ENCODE results near the gene BAHCC1. TPM values are rescaled to one million over a fixed set of nuclear protein-coding genes. Genes with fewer than 3 reads are reported as not detected.

BAHCC1 gene
- total RNA-seq, 2 donors from 2014 or later = 12.5 to 26.3 TPM

DNA sequence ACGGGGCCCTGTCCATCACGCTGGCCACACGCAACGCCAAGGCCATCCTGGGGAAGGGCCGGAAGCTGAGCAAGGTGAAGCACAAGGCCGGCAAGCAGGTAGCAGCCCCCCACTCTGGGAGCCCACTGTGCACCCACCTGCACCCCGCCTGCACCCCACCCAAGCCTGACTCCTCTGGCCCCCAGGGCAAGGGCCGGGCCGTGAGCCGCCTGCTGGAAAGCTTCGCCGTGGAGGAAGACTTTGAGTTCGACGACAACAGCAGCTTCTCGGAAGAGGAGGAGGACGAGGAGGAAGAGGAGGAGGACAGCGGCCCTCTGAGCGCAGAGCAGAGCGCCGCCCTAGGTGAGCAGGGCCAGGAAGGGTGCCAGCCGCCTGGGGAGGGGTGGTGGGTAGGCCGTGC lies 63.4 kb downstream of the BAHCC1 start:
- Histone ChIP-seq H3K4me1 (no peaks in the 10 kb centered on the region), H3K4me3 (no peak overlapping the region), H3K27ac (no peak overlapping the region), H3K9me3 (no peaks in the 10 kb centered on the region), H3K9ac (ENCODE audit: low read depth in 2 of 2, low read length in 2 of 2) (no peak overlapping the region), H3K36me3 (no peaks in the 10 kb centered on the region), H3K27me3 (no peaks in the 10 kb centered on the region)
- intact Hi-C loops (cut with DNase I) = no loop called here
- TF ChIP-seq, protein P1, sequence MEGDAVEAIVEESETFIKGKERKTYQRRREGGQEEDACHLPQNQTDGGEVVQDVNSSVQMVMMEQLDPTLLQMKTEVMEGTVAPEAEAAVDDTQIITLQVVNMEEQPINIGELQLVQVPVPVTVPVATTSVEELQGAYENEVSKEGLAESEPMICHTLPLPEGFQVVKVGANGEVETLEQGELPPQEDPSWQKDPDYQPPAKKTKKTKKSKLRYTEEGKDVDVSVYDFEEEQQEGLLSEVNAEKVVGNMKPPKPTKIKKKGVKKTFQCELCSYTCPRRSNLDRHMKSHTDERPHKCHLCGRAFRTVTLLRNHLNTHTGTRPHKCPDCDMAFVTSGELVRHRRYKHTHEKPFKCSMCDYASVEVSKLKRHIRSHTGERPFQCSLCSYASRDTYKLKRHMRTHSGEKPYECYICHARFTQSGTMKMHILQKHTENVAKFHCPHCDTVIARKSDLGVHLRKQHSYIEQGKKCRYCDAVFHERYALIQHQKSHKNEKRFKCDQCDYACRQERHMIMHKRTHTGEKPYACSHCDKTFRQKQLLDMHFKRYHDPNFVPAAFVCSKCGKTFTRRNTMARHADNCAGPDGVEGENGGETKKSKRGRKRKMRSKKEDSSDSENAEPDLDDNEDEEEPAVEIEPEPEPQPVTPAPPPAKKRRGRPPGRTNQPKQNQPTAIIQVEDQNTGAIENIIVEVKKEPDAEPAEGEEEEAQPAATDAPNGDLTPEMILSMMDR (IDR thresholded peaks at IDR 0.05) = no peak
- DNase-seq = no peak

DNA sequence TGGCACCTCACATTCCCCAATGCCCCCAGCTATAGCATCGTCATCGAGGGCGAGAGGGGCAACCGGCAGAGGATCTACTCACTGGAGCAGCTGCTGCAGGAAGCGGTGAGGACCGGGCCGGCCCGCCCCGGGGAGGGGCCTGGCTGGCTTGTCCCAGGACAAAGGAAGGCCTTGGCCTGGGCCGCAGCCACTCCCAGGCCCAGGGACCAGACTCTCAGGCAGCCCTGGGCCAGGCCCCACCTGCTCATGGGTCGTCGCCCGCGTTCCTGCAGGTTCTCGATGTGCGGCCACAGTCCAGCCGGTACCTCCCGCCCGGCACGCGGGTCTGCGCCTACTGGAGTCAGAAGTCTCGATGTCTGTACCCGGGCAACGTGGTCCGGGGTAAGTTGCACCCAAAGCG lies 64.0 kb downstream of the BAHCC1 start:
- Histone ChIP-seq H3K27me3 (no peaks in the 10 kb centered on the region), H3K4me1 (no peaks in the 10 kb centered on the region), H3K4me3 (no peak overlapping the region), H3K9me3 (no peaks in the 10 kb centered on the region), H3K27ac (no peak overlapping the region), H3K9ac (ENCODE audit: low read depth in 2 of 2, low read length in 2 of 2) (peak overlapping the region in 1 of 2 donors; percentile 12), H3K36me3 (no peaks in the 10 kb centered on the region)
- intact Hi-C loops (cut with DNase I) = no loop called here
- TF ChIP-seq, protein P1 (IDR thresholded peaks at IDR 0.05) = no peak
- no peak for DNase-seq

DNA sequence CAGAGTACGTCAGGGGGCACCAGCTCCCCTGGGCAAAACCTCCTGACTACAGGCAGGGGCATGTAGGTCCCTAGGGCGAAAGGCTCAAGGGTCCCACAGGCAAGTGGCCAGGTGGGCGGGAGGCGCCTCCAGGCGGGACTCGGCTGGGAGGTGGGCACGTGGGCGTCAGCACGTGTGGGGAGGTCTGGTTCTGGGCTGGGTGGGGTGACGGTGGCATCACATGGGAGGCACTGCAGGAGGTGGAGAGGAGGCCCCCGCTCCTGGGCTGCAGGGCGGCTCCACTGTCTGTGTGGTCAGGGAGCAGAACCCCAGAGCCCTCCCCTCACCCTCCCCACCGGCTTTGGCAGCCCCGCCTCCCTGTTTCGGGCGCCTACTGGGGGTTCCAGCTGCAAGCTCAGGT lies 64.6 kb downstream of the BAHCC1 start:
- Histone ChIP-seq H3K4me3 (no peak overlapping the region), H3K9ac (ENCODE audit: low read depth in 2 of 2, low read length in 2 of 2) (no peak overlapping the region), H3K27ac (no peak overlapping the region), H3K27me3 (no peaks in the 10 kb centered on the region), H3K4me1 (no peaks in the 10 kb centered on the region), H3K36me3 (no peaks in the 10 kb centered on the region), H3K9me3 (no peaks in the 10 kb centered on the region)
- DNase-seq = no peak
- TF ChIP-seq, protein P1 (IDR thresholded peaks at IDR 0.05) = no peak
- intact Hi-C loops (cut with DNase I) = no loop called here

DNA sequence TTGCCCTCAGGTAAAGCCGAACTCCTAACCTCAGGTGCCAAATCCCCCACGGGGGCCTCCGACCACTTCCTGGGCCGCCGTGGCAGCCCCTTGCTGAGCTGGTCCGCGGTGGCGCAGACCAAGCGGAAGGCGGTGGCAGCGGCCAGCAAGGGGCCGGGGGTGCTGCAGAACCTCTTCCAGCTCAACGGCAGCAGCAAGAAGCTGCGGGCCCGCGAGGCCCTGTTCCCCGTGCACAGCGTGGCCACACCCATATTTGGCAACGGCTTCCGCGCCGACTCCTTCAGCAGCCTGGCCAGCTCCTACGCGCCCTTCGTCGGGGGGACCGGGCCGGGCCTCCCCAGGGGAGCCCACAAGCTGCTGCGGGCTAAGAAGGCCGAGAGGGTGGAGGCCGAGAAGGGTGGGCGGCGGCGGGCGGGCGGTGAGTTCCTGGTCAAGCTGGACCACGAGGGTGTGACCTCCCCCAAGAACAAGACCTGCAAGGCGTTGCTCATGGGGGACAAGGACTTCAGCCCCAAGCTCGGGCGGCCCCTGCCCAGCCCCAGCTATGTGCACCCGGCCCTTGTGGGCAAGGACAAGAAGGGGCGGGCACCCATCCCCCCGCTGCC lies 65.7 kb downstream of the BAHCC1 start:
- Histone ChIP-seq H3K9ac (ENCODE audit: low read depth in 2 of 2, low read length in 2 of 2) (no peak overlapping the region), H3K36me3 (no peaks in the 10 kb centered on the region), H3K9me3 (no peaks in the 10 kb centered on the region), H3K4me1 (no peaks in the 10 kb centered on the region), H3K27me3 (no peaks in the 10 kb centered on the region), H3K27ac (no peak overlapping the region), H3K4me3 (no peak overlapping the region)
- TF ChIP-seq, protein P1 (IDR thresholded peaks at IDR 0.05) = no peak
- intact Hi-C loops (cut with DNase I) = no loop called here
- no peak for DNase-seq

DNA sequence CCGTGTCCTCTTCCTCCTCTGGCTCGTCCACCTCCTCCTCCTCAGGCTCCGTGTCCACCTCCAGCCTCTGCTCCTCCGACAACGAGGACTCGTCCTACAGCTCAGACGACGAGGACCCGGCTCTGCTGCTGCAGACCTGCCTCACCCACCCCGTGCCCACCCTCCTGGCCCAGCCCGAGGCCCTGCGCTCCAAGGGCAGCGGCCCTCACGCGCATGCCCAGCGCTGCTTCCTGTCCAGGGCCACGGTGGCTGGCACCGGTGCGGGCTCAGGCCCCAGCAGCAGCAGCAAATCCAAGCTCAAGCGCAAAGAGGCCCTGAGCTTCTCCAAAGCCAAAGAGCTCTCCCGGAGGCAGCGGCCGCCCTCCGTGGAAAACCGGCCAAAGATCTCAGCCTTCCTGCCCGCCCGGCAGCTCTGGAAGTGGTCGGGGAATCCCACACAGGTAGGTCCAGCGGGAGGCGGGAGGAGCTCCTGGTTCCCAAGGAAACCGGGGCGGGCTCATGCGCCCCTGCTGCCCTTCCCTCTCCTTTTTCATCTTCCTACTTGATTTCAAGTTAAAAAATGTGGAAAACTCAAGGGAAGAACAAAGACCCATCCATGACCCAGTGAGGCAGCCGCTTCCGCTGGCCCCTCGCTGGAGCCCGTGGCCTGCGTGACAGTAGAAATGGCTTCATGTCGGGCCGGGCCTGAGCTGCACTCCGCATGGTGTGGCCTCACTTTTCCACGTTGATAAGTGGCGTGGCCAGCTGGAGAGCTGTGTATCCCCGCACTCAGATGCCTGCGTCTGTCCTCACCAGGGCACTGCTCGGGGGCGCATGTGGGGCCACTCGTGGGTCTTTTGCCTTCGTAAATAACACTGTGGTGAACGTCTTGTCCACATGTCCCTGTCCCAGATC lies 66.6 kb downstream of the BAHCC1 start:
- DNase-seq = no peak
- intact Hi-C loops (cut with DNase I) = no loop called here
- no peaks in the 10 kb centered on the region for H3K9me3 ChIP-seq
- no peak overlapping the region for H3K4me3 ChIP-seq
- no peak overlapping the region for H3K27ac ChIP-seq
- no peaks in the 10 kb centered on the region for H3K27me3 ChIP-seq
- H3K4me1 ChIP-seq = no peaks in the 10 kb centered on the region
- no peaks in the 10 kb centered on the region for H3K36me3 ChIP-seq
- no peak overlapping the region for H3K9ac ChIP-seq (ENCODE audit: low read depth in 2 of 2, low read length in 2 of 2)
- TF ChIP-seq, protein P1 (IDR thresholded peaks at IDR 0.05) = no peak

All from colonic mucosa (tissue), 4 donors.